GM18502 (cell line): ENCODE measurements around the gene PSMD10.

ENCODE experiments used
- ATAC-seq: cut with Tn5 transposase; IDR thresholded peaks from one replicate; pipeline ENCODE4 v1.9.1; 2021; ENCODE audit warnings: mild to moderate bottlenecking; ENCODE audit not compliant: unreplicated experiment, poor library complexity

Gene PSMD10

DNA sequence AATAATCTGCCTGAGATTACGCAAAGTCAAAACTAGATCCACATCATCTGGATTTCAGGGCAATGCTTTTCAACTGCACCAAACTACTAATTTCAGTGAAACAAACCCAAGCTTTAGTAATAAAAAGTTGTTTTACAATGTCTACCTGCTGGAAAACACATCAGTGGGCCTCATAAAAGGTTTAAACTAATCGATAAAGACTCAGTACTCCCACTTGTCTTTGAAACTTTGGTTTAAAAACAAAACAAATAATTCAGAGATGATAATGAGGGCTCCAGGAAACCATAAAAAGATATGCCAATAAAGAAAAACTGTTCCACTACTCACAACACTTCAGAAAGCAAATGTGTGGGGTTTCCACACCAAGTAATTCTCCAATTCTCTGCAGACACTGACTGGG lies 10.2 kb downstream of the PSMD10 start:
- no peak for ATAC-seq

DNA sequence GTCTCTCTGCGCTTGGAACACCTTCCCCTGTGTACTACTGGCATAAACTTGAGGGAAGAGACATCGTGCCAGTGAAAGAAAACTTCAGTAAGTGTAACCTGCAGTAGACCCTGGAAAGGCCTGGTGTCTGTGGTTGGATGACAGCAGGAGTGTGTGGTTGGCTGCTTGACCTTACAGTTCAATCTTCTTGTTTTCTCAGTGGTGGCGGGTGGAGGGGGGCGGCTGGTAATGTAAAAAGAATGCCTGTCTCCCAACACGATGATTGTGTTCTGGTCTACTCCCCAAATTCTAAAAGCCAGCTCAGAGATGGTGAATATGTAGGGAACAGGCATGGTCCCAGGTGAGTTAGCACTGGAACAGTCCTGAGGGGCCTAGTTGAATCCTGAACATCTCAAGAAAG lies 18.6 kb downstream of the PSMD10 start:
- no peak for ATAC-seq

DNA sequence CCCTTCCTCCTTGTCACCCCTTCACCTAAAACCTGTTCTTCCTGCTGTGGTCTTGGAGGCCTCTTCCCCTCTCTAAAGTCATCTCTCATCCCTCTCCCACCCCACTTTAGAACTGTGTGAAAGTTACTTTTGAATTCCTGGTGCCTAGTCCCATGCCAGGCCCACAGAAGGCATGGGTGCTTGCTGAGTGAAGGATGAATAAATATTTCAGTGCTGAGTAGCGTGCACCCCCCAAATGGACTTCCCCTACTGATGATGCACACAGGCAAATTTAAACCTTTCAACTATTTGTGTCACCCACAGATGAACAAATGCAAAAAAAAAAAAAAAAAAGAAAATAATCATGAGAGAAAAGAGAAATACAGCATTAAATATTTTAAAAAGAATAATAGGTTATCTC lies 19.8 kb downstream of the PSMD10 start:
- ATAC-seq = no peak

DNA sequence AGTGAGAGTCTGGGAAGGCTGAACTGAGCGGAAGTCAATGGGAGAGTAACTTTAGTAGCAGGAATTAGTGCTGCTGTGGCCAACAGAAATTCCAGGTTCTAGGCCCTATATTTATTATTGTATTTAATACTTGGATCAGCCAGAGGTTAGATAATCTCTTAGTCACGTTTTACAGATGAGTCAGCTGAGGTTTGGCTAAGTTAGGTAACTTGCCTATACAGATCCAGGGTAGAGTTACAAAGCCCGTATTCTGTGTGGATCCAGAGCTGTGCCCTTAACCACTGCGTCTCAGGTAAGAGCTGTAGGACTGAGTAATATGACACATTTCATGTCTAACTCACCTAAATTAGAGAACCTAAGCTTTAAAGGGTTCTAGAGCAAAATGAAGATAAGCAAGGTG lies 20.5 kb downstream of the PSMD10 start:
- no peak for ATAC-seq

DNA sequence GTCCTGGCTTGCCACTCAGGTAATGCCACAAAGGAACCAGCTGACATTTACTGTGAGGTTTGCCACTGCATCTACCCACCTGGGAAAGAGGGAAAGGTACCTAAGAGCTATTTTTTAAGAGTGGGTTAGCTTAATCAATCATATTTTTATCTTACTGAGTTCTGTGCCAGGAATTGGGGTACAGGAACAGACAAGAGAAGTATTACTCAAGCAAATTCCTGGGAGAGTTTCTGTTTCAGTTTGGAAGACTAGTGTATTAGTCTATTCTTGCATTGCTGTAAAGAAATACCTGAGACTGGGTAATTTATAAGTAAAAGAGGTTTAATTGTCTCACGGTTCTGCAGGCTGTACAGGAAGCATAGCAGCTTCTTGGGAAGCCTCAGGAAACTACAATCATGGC lies 23.2 kb downstream of the PSMD10 start:
- ATAC-seq = no peak

DNA sequence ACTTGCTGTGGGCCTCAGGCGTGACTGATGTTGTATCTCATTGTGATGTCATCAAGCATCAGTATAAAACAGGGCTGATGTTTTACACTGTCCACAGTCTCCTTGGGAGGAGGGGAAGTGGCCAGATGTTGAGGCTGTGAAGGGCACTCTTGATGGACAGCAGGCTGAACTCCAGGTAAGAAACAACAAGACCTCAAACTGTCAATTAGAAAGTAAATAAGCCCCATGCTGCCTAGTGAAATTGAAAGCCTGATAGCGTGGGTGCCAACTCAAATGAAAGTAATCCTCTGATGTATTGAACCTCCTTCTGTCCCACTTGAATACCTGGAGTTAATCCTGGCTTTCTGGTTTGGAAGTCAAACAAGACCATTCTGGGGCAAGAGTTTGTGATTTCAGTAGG lies 26.7 kb downstream of the PSMD10 start:
- ATAC-seq = no peak

DNA sequence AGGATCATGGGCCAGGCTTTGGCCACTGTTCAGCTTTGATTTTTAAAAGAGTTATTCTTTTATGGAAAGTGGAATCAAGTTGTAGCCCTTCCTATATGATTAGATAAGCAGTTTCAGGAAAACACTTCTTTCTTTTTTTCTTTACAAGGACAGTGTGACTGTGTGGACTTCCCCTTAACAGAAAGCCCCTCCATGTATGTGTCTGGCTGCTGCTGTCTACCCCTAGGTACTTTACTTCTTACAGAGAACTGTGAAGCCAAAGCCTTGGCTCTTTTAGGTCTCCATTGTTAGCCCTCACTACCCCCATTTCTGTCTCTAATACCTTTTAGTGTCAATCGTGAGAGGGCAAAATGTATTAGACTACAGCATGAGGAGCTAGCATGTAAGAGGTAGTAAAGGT lies 27.3 kb downstream of the PSMD10 start:
- ATAC-seq = no peak

DNA sequence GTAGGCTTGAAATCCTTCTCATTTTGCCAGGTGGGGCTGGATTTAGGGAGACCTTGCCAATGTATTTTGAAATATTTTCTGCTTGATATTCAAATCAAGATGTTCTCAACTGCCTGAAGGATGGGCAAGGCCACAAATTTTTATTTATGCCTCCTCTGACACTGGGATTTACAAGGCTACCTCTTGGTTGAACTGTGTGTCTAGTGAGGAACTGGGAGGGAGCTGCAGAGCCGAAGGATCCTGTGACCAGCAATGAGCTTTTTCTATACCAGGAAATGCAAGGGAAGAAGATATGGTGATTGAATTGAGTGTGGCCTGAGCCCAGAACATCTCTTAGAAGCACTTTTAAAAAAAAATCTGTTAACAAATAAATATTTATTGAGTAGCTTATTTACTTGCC lies 31.5 kb downstream of the PSMD10 start:
- no peak for ATAC-seq

DNA sequence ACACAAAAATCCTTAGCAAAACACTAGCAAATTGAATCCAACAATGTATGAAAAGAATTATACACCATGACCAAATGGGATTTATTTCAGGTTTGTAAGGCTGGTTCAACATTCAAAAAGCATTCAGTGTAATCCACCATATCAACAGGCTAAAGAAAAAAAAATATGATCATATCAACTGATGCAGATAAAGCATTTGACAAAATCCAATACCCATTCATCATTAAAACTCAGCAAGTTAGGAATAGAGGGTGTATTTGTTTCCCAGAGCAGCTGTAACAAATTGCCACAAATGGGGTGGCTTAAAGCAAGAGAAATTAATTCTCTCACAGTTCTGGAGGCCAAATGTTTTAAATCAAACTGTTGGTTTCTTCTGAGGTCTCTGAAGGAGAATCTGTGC lies 35.8 kb downstream of the PSMD10 start:
- no peak for ATAC-seq

DNA sequence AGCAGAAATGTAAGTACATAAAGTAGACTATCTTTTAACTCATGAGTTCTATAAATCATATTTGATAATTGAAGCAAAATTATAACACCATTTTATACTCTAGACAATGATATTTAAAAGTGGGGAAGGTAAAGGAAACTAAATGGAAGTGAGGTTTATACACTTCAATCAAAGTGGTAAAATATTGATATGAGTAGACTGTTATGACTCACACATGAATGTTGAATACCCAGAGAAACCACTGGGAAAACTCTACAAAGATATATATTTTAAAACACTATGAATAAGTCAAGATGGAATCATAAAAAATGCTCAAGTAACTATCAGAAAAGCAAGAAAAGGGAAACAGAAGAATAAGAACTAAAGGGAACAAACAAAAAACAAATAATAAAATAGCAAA lies 38.1 kb downstream of the PSMD10 start:
- ATAC-seq = peak; percentile 58

DNA sequence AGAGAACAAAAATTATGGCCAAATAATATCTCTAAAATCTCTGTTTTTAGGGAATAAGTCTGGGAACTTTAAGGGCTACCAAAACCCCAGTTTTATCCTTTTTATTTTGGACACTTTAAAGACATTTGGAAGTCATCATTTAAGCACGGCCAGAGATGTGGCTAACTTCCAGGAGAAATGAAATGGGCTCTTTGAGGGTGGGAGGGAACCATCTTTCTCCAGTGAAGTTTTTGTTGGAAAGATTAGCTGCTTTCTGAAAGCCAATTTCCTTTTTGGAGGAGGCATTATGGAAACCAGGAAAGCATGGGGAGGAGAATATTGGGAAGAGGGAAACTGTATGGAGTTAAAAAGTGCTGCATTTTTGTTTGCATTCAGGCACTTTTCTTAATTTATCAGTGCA lies 41.7 kb downstream of the PSMD10 start:
- ATAC-seq = no peak

DNA sequence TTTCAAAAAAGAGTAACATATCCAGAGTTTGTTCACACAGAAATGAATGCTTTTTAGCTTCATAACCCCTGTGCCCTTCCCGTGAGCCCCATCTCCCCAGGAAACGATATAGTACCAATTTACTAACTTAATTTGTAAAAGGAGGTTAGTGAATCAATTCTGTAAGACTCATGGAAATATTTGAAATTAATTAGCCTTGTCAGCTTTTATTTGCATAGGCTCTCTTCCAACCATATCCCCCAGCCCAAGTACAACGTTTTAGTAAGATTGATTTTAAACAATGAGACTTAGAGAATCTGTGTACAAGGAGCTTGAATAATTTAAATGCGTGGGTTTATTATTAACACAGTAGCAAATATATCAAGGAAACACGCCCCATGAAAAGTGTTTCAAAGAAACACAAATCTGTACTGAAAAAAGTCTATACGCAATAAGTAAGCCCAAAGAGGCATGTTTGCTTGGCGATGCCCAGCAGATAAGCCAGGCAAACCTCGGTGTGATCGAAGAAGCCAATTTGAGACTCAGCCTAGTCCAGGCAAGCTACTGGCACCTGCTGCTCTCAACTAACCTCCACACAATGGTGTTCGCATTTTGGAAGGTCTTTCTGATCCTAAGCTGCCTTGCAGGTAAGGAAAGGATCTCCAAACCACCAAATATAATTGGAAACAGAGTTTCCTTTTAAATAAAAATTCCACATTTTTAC lies 46.6 kb downstream of the PSMD10 start, which contains the start of gene VSIG1:
Gene VSIG1, plus strand, starts transcription at position 512 of the 703 bp plus-strand sequence. Its CDS starts 66 bp downstream, at position 578.
- ATAC-seq = no peak

DNA sequence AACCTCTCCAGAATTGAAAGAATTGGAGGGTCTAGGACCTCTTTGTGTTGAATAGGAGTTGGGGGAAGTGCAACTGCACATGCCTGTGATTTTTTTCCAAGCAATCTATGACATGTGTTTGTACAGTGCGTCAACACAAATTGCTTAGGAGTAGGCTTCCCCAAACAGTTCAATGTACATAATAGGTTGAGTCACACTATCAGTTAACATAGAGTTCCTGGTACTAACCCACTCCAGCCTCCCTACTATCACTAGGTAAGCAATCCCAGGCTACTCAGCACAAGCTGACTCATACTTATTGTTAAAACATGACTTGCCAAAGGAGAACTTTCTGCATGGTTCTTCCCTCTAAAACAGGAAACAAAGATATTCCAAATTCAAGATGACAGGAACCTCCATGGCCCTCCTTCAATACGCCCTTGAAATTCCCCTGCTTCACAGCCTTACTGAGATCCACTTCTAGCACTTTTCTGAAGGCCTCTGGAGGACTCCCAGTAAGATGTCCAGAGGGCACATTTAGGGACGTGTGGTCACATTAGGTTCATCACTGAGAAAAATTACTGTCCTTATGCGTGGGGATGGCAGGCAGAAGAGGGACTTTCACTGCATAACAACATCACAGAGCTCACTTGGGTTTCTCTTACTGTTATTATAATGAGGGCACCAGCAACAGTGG lies 54.9 kb downstream of the PSMD10 start:
- ATAC-seq = no peak

DNA sequence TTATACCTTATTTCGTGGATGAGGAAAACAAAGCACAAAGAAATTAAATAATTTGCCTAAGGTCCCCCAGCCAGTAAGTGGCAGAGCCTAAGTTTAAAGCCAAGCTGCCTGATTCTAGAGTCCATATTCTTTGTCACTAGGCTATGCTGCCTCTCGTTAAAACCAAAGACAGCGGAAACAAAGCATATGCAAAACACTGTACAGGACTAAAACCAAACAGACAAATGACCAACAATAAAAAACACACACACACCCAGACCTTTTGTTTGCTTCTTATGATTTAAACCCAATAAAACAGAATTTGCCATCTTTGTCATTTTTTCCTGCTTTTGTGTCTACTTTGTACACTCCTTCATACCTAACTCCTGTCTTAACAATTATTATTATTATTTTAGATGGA lies 56.6 kb downstream of the PSMD10 start:
- ATAC-seq = no peak
